Measurements from ENCODE around the gene CYP4F2. TPM values are rescaled to one million over a fixed set of nuclear protein-coding genes. Genes with fewer than 3 reads are reported as not detected.

The CYP4F2 gene
- total RNA-seq, 1 donor from 2014 or later: 83.0 TPM

- intact Hi-C loops (cut with DNase I): no loop called here
- TF ChIP-seq CTCF (IDR thresholded peaks at IDR 0.05): no peak
- Histone ChIP-seq H3K9me3 (no peaks in the 10 kb centered on the region), H3K4me3 (no peak overlapping the region), H3K27ac (no peak overlapping the region), H3K27me3 (no peaks in the 10 kb centered on the region), H3K36me3 (no peaks in the 10 kb centered on the region), H3K4me1 (no peaks in the 10 kb centered on the region)
- DNase-seq (ENCODE audit: low spot score in 2 of 2): no peak
Measured at GRCh38 chr19:15828121-15828610, 69.7 kb downstream of the CYP4F2 start.

Other genes with a start within 250 kb of the CYP4F2 start
- 17.2 TPM for gene CYP4F12, start 225.0 kb downstream of the CYP4F2 start, total RNA-seq
- not detected for gene OR10H2, start 170.1 kb downstream of the CYP4F2 start, total RNA-seq
- gene OR10H3, start 160.1 kb downstream of the CYP4F2 start, total RNA-seq: not detected
- not detected for gene OR10H5, start 110.4 kb downstream of the CYP4F2 start, total RNA-seq
- gene OR10H1, start 82.4 kb downstream of the CYP4F2 start, total RNA-seq: not detected
- 0.75 TPM for gene CYP4F11, start 36.5 kb upstream of the CYP4F2 start, total RNA-seq
- gene OR10H4, start 50.9 kb upstream of the CYP4F2 start, total RNA-seq: not detected
- gene TPM4, start 178.4 kb upstream of the CYP4F2 start, total RNA-seq: 619 TPM
- 35.1 TPM for gene RAB8A, start 213.8 kb upstream of the CYP4F2 start, total RNA-seq
- not detected for gene HSH2D, start 245.6 kb upstream of the CYP4F2 start, total RNA-seq

Measured in ascending aorta (tissue), 2 donors.